ENCODE results near the gene EYA2. TPM values are rescaled to one million over a fixed set of nuclear protein-coding genes. Genes with fewer than 3 reads are reported as not detected.

Gene EYA2
- total RNA-seq (1 to 10 TPM in 6 of 9 donors, under 1 TPM in 3; 0.54 to 2.1 (median 1.2) TPM), polyA plus RNA-seq (1 to 10 TPM; 1.0 to 2.2 (median 2.0) TPM)
- long read RNA-seq, donor 1, result 0 reads
- long read RNA-seq, donor 2, result 0 reads
- long read RNA-seq, donor 3, result 0 reads
- long read RNA-seq, donor 4, partial matches to known transcripts, result 0 of 2 reads
- long read RNA-seq, donor 4, other reads (novel, unspliced or antisense), result 2 of 2 reads
- long read RNA-seq, donor 5, partial matches to known transcripts, result 0 of 2 reads
- long read RNA-seq, donor 5, other reads (novel, unspliced or antisense), result 1 of 2 reads
- long read RNA-seq, donor 6, partial matches to known transcripts, result 1 of 5 reads
- long read RNA-seq, donor 6, other reads (novel, unspliced or antisense), result 1 of 5 reads
- long read RNA-seq, donor 7, result 0 reads
- long read RNA-seq, donor 8, partial matches to known transcripts, result 0 of 1 reads
- long read RNA-seq, donor 8, other reads (novel, unspliced or antisense), result 0 of 1 reads
- long read RNA-seq, donor 9, result 0 reads
- long read RNA-seq, donor 10, result 0 reads

- Histone ChIP-seq H3K9me3 (replicated peaks in 1 of 3) (no peaks in the 10 kb centered on the region), H3K36me3 (replicated peaks in 1 of 2) (no peaks in the 10 kb centered on the region), H3K27ac (peak within 1 kb of the TSS in 1 of 5 donors; percentile 45), H3K27me3 (peaks cover 17% of the 10 kb centered on the region), H3K4me1 (replicated peaks in 1 of 2) (peaks cover 0 to 9% of the 10 kb centered on the region in 2 donors), H3K4me3 (peak within 1 kb of the TSS in 1 of 4 donors; percentile 57)
- WGBS, 4 donors, result 0 to 2% (median 1%) methylated on average over 5 to 50 of the region's 52 CpGs; no CpG with 5 or more reads in 1 of the 4 donors
- intact Hi-C loops (cut with DNase I), result no loop called here
- TF ChIP-seq CTCF (IDR thresholded peaks at IDR 0.05) (no peak), POLR2A (IDR thresholded peaks at IDR 0.05) (no peak)
- DNase-seq, result no peak
These were observed at the start of gene EYA2 for GRCh38 chr20:46894579-46894958. Gene EYA2 (plus strand): TSS chr20:46894843. CDS start chr20:46990011, 95,168 bp downstream.

GRCh38 chr20:46844965-46845364, 49.7 kb upstream of the EYA2 start:
- Histone ChIP-seq H3K27ac (no peak overlapping the region), H3K9me3 (replicated peaks in 1 of 3) (no peaks in the 10 kb centered on the region), H3K27me3 (no peaks in the 10 kb centered on the region), H3K4me1 (replicated peaks in 1 of 2) (no peaks in the 10 kb centered on the region), H3K36me3 (replicated peaks in 1 of 2) (no peaks in the 10 kb centered on the region), H3K4me3 (no peak overlapping the region)
- intact Hi-C loops (cut with DNase I), result no loop called here
- TF ChIP-seq POLR2A (IDR thresholded peaks at IDR 0.05), result no peak
- TF ChIP-seq CTCF (IDR thresholded peaks at IDR 0.05), result no peak
- 83 to 89% (median 86%) methylated on average over 9 of the region's 9 CpGs for WGBS, 4 donors
- DNase-seq, result no peak

GRCh38 chr20:46849269-46849668, 45.4 kb upstream of the EYA2 start:
- no peaks in the 10 kb centered on the region for H3K27me3 ChIP-seq
- 83 to 92% (median 89%) methylated on average over 3 to 4 of the region's 4 CpGs for WGBS, 4 donors
- intact Hi-C loops (cut with DNase I), result no loop called here
- DNase-seq, result no peak
- H3K4me1 ChIP-seq (replicated peaks in 1 of 2), result no peaks in the 10 kb centered on the region
- no peaks in the 10 kb centered on the region for H3K9me3 ChIP-seq (replicated peaks in 1 of 3)
- no peak for TF ChIP-seq POLR2A (IDR thresholded peaks at IDR 0.05)
- no peak for TF ChIP-seq CTCF (IDR thresholded peaks at IDR 0.05)
- H3K27ac ChIP-seq, result no peak overlapping the region
- no peak overlapping the region for H3K4me3 ChIP-seq
- H3K36me3 ChIP-seq (replicated peaks in 1 of 2), result no peaks in the 10 kb centered on the region

- WGBS, 4 donors, result 49 to 83% (median 74%) methylated on average over 5 of the region's 5 CpGs
- Histone ChIP-seq H3K4me3 (no peak overlapping the region), H3K27ac (no peak overlapping the region), H3K27me3 (no peaks in the 10 kb centered on the region), H3K9me3 (replicated peaks in 1 of 3) (no peaks in the 10 kb centered on the region), H3K36me3 (replicated peaks in 1 of 2) (no peaks in the 10 kb centered on the region), H3K4me1 (replicated peaks in 1 of 2) (no peaks in the 10 kb centered on the region)
- no peak for DNase-seq
- TF ChIP-seq CTCF (IDR thresholded peaks at IDR 0.05) (no peak), POLR2A (IDR thresholded peaks at IDR 0.05) (no peak)
- intact Hi-C loops (cut with DNase I), result no loop called here
These were observed 44.9 kb upstream of the EYA2 start for GRCh38 chr20:46849751-46850150.

All from adrenal gland (tissue), 19 donors.